ENCODE results near the gene ADGRG6. TPM values are rescaled to one million over a fixed set of nuclear protein-coding genes. Genes with fewer than 3 reads are reported as not detected.

ADGRG6 gene
- total and polyA plus RNA-seq, 2 donors (not counting 3 experiments of a cell fraction or from before 2014, with no cell fraction given) = 99.3 to 166 TPM

- H3K4me2 ChIP-seq (ENCODE audit: insufficient read depth, low read length) = no peak overlapping the region
- TF ChIP-seq POLR2AphosphoS5 (IDR thresholded peaks at IDR 0.05; ENCODE audit: insufficient read depth, low read depth, low read length) = no peak
- no peak for TF ChIP-seq MAX (IDR thresholded peaks at IDR 0.05; ENCODE audit: insufficient read depth, insufficient read length)
- no peak for TF ChIP-seq EZH2 (IDR thresholded peaks at IDR 0.05; ENCODE audit: borderline replicate concordance, low read depth, low read length, severe bottlenecking)
- TF ChIP-seq, protein P1, sequence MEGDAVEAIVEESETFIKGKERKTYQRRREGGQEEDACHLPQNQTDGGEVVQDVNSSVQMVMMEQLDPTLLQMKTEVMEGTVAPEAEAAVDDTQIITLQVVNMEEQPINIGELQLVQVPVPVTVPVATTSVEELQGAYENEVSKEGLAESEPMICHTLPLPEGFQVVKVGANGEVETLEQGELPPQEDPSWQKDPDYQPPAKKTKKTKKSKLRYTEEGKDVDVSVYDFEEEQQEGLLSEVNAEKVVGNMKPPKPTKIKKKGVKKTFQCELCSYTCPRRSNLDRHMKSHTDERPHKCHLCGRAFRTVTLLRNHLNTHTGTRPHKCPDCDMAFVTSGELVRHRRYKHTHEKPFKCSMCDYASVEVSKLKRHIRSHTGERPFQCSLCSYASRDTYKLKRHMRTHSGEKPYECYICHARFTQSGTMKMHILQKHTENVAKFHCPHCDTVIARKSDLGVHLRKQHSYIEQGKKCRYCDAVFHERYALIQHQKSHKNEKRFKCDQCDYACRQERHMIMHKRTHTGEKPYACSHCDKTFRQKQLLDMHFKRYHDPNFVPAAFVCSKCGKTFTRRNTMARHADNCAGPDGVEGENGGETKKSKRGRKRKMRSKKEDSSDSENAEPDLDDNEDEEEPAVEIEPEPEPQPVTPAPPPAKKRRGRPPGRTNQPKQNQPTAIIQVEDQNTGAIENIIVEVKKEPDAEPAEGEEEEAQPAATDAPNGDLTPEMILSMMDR (IDR thresholded peaks at IDR 0.05; ENCODE audit: extremely low read depth in 1 of 2, insufficient read depth in 1 of 2, low read depth in 1 of 2, low read length in 2 of 2) = no peak
- no peak for TF ChIP-seq MYC (IDR thresholded peaks at IDR 0.05; ENCODE audit: low read depth, low read length)
- no peak for TF ChIP-seq FOS (IDR thresholded peaks at IDR 0.05; ENCODE audit: borderline replicate concordance, insufficient read depth, low read length)
- no peak for TF ChIP-seq POLR2A (IDR thresholded peaks at IDR 0.05; ENCODE audit: low read depth, low read length)
- no peak for TF ChIP-seq JUN (IDR thresholded peaks at IDR 0.05; ENCODE audit: borderline replicate concordance, insufficient read depth, insufficient read length, low read depth)
- TF ChIP-seq GATA2 (IDR thresholded peaks at IDR 0.05; ENCODE audit: insufficient read depth, insufficient read length, low read depth, low read length) = no peak
- H3K27me3 ChIP-seq (ENCODE audit: control insufficient read depth in 2 of 2, insufficient read depth in 2 of 2, low read length in 2 of 2) = no peaks in the 10 kb centered on the region
- ChIA-PET POLR2A (interaction anchor here (0.6 to 1.1 kb wide), 2 partner anchors 11 to 108 kb away, joined by 3 read pairs; no protein-coding TSS in a partner anchor), CTCF (interaction anchor here (1.0 to 2.2 kb wide), 7 partner anchors 8 to 47 kb away, joined by 3 to 10 read pairs (median 4); no protein-coding TSS in a partner anchor)
- no peaks in the 10 kb centered on the region for H3K9me1 ChIP-seq (replicated peaks; ENCODE audit: control insufficient read depth, extremely low read depth, insufficient read depth, low read length)
- FAIRE-seq = no peak
- intact Hi-C loops (cut with micrococcal nuclease) = no loop called here
- no peaks in the 10 kb centered on the region for H3K79me2 ChIP-seq (ENCODE audit: control insufficient read depth, insufficient read depth, low read length)
- H3K27ac ChIP-seq (ENCODE audit: insufficient read depth, low read depth, low read length) = no peak overlapping the region
- peak; percentile 27 for DNase-seq (ENCODE audit: low read depth, low spot score)
- no peaks in the 10 kb centered on the region for H4K20me1 ChIP-seq (replicated peaks; ENCODE audit: control insufficient read depth, extremely low read depth, insufficient read depth, low read length)
- H3K36me3 ChIP-seq (ENCODE audit: control insufficient read depth in 2 of 2, extremely low read depth in 1 of 2, insufficient read depth in 2 of 2, low read length in 2 of 2) = no peaks in the 10 kb centered on the region
- H3K4me3 ChIP-seq (replicated peaks in 1 of 3; ENCODE audit: insufficient read depth in 1 of 3, low read depth in 1 of 3, low read length in 3 of 3) = no peak overlapping the region
- H2AFZ ChIP-seq (ENCODE audit: low read depth, low read length) = no peak overlapping the region
- peaks cover 5% of the 10 kb centered on the region for H3K4me1 ChIP-seq (ENCODE audit: control insufficient read depth, extremely low read depth, insufficient read depth, low read length)
- no peak overlapping the region for H3K9ac ChIP-seq (replicated peaks; ENCODE audit: extremely low read depth, insufficient read depth, low read length)
- dilution Hi-C loops (cut with MboI; ENCODE audit: extremely low pct_ligation_motif_present, low sequenced_read_pairs) = no loop called here
- H3K9me3 ChIP-seq (replicated peaks; ENCODE audit: control insufficient read depth, insufficient read depth, low read length) = no peaks in the 10 kb centered on the region
- no TSS peak for BruUV-seq (replicated peaks)
Observed at GRCh38 chr6:142279350-142280180, 22.2 kb upstream of the ADGRG6 start.

Measured in endothelial cell of umbilical vein (primary cell).